Pancreas (tissue), 10 donors: ENCODE data around the gene KLHL30. TPM values are rescaled to one million over a fixed set of nuclear protein-coding genes. Genes with fewer than 3 reads are reported as not detected.

Experiments
- ATAC-seq, 4 donors: fragments of 200-7000 bp; cut with Tn5 transposase; one replicate each; pipeline versions ENCODE4 v1.8.0 to v1.9.1; 2020; ENCODE audit warnings: mild to moderate bottlenecking in 4 of 4, moderate library complexity in 4 of 4
- DNase-seq, 6 donors: peaks; one replicate each; pipeline ENCODE4 v3.0.0-alpha.2; 2020
- FAIRE-seq: peaks from 2 replicates; lab custom pipeline; 2012; peaks lifted over from hg19 to GRCh38; lab: Jason Lieb, UNC
- H3K27ac ChIP-seq, 4 donors: fragments of 200-600 bp; sonication (generic); 1 replicate in 3 of 4; 2 replicates in 1 of 4; pipeline versions ENCODE4 v1.5.0 to v1.8.0; 2020
- H3K27me3 ChIP-seq, 4 donors: fragments of 200-600 bp; one replicate each; pipeline ENCODE4 v1.8.0; 2021
- H3K36me3 ChIP-seq, 3 donors: fragments of 200-600 bp; sonication (generic) in 1 of 3; one replicate each; pipeline versions ENCODE4 v1.5.0 to v1.8.0; 2020 to 2021
- H3K4me1 ChIP-seq, 3 donors: fragments of 200-600 bp; one replicate each; pipeline ENCODE4 v1.8.0; 2021
- H3K4me3 ChIP-seq, 4 donors: fragments of 200-600 bp; sonication (generic) in 2 of 4; one replicate each; pipeline versions ENCODE4 v1.5.0 to v1.8.0; 2020 to 2021
- H3K9me3 ChIP-seq, 4 donors: fragments of 200-600 bp; one replicate each; pipeline ENCODE4 v1.8.0; 2021
- WGBS, 2 donors: extraction: QIAGEN DNeasy Blood & Tissue Kit; methylation state at CpG; one replicate each; pipeline ENCODE4 v1.1.7; 2013; 5-methylcytosine and 5-hydroxymethylcytosine counted together
- intact Hi-C, 3 donors: fragments of 100-400 bp; cut with DNase I; formaldehyde crosslinking; loops; one replicate each; pipeline versions ENCODE4 v1.11.1 to v1.14.2; 2022
- polyA plus RNA-seq, 2 donors: library from polyadenylated mRNA; stranded (reverse); fragments of 200-250 nt; gene quantifications; one replicate each; pipeline ENCODE4 v1.2.3, GENCODE V29; 2013
- total RNA-seq, 6 donors: library from RNA; stranded (reverse); fragmentation: NEBNext Ultra II Directional in 4 of 6; extraction: Animal tissue kit (Norgen Biotek cat#: 25700) in 4 of 6; gene quantifications; one replicate each; pipeline versions ENCODE4 v1.2.1 to v1.2.4, GENCODE V29; 2021 to 2023
- TF ChIP-seq, protein P1 (sequence below), 4 donors: fragments of 200-600 bp; sonication (generic) in 3 of 4; IDR thresholded peaks; one replicate each; pipeline versions ENCODE4 v1.5.0 to v1.8.0; 2021; ENCODE audit warnings: antibody characterized with exemption in 4 of 4
- donor health status: healthy with polysubstance abuse.
- donor health status: DM: no; HTN: no; CAD: no; lungs with moderate emphysema.
- donor health status: DM: no; HTN: no; CAD: no.
- donor health status: control.
- donor health status: control.
- donor health status: Bipolar disorder and iron deficiency.
- donor health status: DM: yes; HTN: yes; CAD: no.
- donor health status: DM: no; HTN: no; CAD: no.
- donor health status: DM: no; HTN: no; CAD: no.
- donor health status: DM: yes; HTN: yes; CAD: no.

The KLHL30 gene
- total and polyA plus RNA-seq, 8 donors, result 0.03 to 0.14 (median 0.11) TPM; not detected in 2

DNA sequence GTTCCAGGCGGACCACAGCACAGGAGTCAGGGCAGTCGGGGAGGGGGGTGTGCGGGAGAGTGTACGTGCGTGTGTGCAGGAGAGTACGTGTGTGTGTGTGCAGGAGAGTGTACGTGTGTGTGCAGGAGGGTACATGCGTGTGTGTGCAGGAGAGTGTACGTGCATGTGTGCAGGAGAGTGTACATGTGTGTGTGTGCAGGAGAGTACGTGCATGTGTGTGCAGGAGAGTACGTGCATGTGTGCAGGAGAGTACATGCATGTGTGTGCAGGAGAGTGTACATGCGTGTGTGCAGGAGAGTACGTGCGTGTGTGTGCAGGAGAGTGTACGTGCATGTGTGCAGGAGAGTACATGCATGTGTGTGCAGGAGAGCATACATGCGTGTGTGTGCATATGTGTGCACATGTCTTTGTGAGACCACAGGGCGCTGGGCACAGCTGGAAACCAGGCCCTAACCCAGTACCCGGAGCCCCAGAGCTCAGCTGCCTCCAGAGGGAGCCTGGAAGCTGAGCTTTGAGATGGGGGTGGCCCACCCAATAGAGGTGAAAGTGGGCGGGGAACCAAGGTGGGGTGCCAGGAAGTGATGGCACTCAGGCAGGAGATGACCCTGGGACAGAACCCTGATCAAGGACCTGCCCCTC lies 13.9 kb upstream of the KLHL30 start:
- Histone ChIP-seq H3K4me1 (no peaks in the 10 kb centered on the region), H3K36me3 (no peaks in the 10 kb centered on the region), H3K4me3 (no peak overlapping the region), H3K9me3 (no peaks in the 10 kb centered on the region), H3K27ac (no peak overlapping the region), H3K27me3 (no peaks in the 10 kb centered on the region)
- TF ChIP-seq, protein P1, sequence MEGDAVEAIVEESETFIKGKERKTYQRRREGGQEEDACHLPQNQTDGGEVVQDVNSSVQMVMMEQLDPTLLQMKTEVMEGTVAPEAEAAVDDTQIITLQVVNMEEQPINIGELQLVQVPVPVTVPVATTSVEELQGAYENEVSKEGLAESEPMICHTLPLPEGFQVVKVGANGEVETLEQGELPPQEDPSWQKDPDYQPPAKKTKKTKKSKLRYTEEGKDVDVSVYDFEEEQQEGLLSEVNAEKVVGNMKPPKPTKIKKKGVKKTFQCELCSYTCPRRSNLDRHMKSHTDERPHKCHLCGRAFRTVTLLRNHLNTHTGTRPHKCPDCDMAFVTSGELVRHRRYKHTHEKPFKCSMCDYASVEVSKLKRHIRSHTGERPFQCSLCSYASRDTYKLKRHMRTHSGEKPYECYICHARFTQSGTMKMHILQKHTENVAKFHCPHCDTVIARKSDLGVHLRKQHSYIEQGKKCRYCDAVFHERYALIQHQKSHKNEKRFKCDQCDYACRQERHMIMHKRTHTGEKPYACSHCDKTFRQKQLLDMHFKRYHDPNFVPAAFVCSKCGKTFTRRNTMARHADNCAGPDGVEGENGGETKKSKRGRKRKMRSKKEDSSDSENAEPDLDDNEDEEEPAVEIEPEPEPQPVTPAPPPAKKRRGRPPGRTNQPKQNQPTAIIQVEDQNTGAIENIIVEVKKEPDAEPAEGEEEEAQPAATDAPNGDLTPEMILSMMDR (IDR thresholded peaks at IDR 0.05), result no peak
- intact Hi-C loops, result no loop called here
- ATAC-seq, result no peak
- peak in 1 of 6 donors; percentile 36 for DNase-seq
- no peak for FAIRE-seq
- 90 to 95% methylated on average over 19 of the region's 19 CpGs for WGBS, 2 donors

DNA sequence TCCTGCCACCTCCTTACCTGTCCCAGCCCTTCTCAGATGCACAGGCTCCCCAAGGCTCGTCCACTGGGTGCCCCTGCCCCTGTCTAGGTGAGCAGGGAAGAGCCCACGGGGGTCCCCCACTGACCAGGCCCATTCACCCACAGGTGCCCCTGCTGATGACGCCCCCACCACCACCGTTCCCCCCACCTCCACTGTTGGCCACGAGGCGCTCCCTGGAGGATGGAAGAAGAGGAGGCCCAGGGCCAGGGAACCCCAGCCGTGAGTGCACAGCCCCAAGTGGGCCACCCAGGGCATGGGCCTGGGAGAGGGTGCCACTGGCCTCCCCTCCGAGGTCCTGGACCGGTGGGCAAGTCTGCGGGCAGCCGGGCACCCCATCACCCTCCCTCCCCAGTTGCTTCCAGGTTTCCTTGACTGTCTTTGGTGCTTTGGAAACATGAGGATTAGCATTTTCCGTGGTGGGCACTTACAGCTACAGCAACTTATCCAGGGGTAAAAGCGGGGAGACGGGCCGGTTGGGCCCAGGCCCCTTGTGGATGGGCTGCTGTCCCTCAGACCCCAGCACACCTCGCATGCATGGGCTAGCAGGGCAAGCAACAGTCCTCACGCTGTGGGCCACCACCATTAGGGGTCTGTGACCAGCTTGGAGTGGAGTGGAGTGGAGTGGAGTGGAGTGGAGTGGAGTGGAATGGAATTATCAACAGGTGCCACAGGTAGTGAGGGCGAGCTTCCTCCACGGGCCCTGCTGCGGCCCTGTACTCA lies 13.2 kb upstream of the KLHL30 start:
- Histone ChIP-seq H3K27me3 (no peaks in the 10 kb centered on the region), H3K36me3 (no peaks in the 10 kb centered on the region), H3K4me1 (no peaks in the 10 kb centered on the region), H3K4me3 (no peak overlapping the region), H3K27ac (no peak overlapping the region), H3K9me3 (no peaks in the 10 kb centered on the region)
- WGBS, 2 donors, result 90 to 96% methylated on average over 19 to 20 of the region's 20 CpGs
- intact Hi-C loops, result no loop called here
- no peak for FAIRE-seq
- TF ChIP-seq, protein P1 (IDR thresholded peaks at IDR 0.05), result no peak
- ATAC-seq, result no peak
- peak in 2 of 6 donors; percentile 17 to 47 for DNase-seq

DNA sequence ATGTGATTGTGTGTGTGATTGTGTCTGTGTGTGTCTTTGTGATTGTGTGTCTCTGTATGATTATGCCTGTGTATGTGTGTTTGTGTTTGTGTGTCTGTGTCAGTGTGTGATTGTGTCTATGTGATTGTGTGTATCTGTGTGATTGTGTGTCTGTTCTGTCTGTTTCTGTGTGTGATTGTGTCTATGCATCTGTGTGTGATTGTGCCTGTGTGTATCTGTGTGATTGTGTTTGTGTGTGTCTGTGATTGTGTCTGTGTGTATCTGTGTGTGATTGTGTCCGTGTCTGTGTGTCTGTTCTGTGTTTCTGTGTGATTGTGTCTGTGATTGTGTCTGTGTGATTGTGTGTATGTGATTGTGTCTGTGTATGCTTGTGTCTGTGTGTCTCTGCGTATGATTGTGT lies 12.1 kb upstream of the KLHL30 start:
- no peaks in the 10 kb centered on the region for H3K9me3 ChIP-seq
- FAIRE-seq, result no peak
- no peaks in the 10 kb centered on the region for H3K4me1 ChIP-seq
- no peak overlapping the region for H3K4me3 ChIP-seq
- TF ChIP-seq, protein P1 (IDR thresholded peaks at IDR 0.05), result no peak
- H3K27ac ChIP-seq, result no peak overlapping the region
- intact Hi-C loops, result no loop called here
- DNase-seq, result no peak
- H3K36me3 ChIP-seq, result no peaks in the 10 kb centered on the region
- H3K27me3 ChIP-seq, result no peaks in the 10 kb centered on the region
- no peak for ATAC-seq
- 92 to 96% methylated on average over 2 of the region's 2 CpGs for WGBS, 2 donors

DNA sequence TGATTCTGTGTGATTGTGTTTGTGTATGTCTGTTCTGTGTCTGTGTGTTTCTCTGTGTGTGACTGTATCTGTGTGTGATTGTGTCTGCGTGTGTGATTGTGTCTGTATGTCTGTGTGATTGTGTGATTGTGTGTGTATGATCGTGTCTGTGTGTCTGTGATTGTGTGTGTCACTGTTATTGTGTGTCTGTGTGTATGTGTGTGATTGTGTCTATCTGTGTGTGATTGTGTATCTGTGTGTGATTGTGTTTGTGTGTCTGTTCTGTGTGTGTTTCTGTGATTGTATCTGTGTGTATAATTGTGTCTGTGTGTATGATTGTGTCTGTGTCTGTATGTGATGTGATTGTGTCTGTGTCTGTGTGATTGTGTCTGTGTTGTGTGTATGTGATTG lies 11.7 kb upstream of the KLHL30 start:
- Histone ChIP-seq H3K27me3 (no peaks in the 10 kb centered on the region), H3K9me3 (no peaks in the 10 kb centered on the region), H3K27ac (no peak overlapping the region), H3K36me3 (no peaks in the 10 kb centered on the region), H3K4me1 (no peaks in the 10 kb centered on the region), H3K4me3 (no peak overlapping the region)
- TF ChIP-seq, protein P1 (IDR thresholded peaks at IDR 0.05), result no peak
- ATAC-seq, result no peak
- intact Hi-C loops, result no loop called here
- WGBS, 2 donors, result 84 to 93% methylated on average over 2 of the region's 2 CpGs
- no peak for DNase-seq
- no peak for FAIRE-seq
